Dedifferentiated amniotic fluid mesenchymal stem cell (primary cell): Measurements from ENCODE around the gene STIP1.
"Not testable (repeated sequence)": the region's sequence is repeated elsewhere in the genome, so short reads cannot be mapped to it uniquely, and the experiment has no call there.

ENCODE experiments used
- DNase-seq: peaks from one replicate; pipeline ENCODE4 v3.0.0-alpha.2; 2016; ENCODE audit errors: extremely low spot score

STIP1 gene

DNA sequence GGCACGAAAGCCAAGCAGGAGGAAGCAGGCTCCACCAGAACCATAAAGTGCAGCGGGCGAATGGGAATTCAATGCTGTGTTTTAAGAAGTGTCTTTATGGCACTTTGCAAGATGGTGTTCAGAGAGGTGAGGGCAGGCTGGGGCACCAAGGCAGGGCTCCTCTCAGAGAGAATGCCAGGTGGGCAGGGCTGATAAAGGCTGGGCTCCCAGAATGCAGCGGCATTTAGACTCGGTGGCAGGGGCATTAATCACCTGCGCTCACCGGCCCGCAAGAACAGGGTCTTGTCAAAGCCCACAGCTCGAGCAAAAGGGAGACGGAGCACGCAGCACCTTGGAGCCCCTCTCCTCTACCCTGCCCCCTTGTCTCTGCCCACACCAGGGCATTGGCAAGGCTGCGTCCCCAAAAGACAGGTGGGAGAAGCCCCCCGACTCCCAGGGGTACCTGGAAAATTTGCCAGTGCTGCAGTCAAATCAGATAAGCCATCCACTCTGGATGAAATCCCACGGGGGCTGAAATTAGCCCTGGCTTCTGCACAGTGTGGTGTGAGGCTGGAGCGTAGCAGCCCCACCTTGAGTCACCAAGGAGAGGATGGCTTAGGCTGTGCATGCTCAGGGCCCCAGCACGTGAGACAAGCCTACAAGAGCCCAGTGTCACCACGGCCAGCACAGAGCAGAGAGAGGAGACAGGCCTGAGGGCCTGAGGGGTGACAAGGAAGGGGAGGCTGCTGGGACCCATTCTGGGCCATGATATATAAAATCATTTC is 28.2 kb upstream of the STIP1 start:
- no peak for DNase-seq

DNA sequence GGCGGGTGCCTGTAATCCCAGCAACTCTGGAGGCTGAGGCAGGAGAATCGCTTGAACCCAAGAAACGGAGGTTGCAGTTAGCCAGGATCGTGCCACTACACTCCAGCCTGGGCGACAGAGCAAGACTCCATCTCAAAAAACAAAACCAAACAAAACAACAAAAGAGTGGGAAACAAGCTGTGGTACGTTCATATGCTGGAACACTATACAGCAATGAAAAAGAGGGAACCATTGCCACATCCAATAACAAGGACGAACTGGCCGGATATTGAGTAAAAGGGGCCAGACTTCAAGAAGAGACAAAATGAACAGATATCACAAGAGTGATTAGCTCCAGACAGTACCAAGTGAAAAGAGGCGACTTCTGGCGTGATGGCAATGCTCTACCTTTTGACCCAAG is 24.9 kb upstream of the STIP1 start:
- no peak for DNase-seq

DNA sequence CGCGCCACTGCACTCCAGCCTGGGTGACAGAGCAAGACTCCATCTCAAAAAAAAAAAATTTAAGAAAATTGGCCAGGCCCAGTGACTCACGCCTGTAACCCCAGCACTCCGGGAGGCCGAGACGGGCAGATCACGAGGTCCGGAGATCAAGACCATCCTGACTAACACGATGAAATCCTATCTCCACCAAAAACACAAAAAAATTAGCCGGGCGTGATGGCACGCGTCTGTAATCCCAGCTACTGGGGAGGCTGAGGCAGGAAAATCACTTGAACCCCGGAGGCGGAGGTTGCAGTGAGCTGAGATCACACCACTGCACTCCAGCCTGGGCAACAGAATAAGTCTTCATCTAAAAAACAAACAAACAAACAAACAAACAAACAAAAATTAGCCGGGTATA is 23.2 kb upstream of the STIP1 start:
- DNase-seq = not testable (repeated sequence)

DNA sequence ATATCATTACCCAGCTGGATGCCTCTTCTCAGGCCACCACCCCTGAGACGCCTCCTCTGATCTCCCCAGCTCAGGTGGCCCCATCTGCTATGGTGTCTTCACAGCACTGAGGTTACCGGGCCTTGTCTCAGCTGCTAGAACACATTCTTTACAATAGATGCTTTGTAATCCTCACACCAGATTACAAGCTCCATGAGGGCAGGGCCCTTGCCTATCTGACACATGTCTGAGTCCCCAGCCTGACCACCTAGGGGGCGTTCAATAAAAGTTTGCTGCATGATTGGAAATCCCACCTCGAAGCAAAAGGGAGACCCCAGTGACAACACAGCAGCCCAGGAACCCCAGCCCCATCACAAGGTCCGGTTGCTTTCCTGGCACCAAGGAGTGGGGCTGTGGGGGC is 22.0 kb upstream of the STIP1 start:
- DNase-seq = no peak

DNA sequence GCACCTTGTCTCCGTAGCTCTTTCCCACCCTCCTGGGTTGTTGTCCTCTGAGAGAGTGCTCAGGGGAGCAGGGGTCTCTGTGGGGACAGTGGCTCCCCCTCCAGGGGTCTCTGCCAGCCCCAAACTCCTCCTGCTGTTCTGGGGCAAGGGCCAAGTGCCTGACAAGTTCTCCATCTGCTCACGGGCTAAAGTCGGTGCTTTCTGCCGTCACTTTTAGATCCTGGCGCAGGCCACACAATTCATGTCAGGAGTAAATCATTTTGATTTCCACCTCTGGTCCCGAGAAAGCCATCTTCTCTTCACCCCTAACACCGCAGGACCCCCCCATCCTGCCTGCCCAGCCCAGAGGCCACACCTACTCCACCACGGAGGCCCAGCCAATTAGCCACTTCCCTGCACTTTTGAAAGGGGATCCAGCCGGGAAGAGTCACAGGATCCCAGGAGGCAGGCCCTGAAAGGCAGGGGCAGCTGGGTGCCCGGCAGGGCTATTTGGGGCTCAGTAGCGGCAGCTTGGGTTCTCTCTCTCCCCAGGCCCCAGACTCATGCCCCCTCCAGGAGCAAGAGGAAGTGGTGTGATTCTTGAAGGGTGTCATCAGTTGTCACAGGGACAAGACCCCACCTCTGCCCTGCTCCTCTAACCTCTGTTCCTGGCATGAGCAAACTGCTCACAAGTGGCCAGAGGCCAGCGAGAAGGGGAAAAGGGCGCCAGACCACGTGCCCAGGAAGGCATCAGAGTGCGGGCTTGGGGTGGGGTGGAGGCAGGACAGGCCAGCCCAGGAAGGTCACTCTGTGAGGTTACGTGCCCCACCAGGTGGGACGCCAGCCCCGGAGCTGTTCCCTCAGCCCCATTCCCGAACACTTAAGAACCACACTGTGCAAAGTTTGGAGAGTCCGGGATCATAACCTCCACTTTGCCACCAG is 21.3 kb upstream of the STIP1 start:
- DNase-seq = no peak

DNA sequence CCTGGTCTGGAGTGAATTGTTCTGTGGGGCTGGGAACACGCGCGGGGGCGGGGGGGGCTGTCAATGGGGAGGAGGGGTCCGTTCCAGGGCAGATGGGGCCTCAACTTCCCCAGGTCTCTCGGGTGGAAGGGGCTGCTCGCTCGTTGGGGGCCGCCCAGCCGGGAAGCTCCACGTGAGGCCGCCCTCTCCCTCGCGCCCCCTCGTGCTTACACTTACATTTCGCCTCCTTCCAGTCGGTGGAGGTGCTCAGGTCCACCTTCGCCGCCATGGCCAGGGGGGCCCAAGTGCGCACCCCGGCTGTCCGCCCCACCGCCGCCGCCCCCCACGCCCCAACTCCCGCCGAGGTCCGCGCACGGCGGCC is 20.5 kb upstream of the STIP1 start:
- no peak for DNase-seq

DNA sequence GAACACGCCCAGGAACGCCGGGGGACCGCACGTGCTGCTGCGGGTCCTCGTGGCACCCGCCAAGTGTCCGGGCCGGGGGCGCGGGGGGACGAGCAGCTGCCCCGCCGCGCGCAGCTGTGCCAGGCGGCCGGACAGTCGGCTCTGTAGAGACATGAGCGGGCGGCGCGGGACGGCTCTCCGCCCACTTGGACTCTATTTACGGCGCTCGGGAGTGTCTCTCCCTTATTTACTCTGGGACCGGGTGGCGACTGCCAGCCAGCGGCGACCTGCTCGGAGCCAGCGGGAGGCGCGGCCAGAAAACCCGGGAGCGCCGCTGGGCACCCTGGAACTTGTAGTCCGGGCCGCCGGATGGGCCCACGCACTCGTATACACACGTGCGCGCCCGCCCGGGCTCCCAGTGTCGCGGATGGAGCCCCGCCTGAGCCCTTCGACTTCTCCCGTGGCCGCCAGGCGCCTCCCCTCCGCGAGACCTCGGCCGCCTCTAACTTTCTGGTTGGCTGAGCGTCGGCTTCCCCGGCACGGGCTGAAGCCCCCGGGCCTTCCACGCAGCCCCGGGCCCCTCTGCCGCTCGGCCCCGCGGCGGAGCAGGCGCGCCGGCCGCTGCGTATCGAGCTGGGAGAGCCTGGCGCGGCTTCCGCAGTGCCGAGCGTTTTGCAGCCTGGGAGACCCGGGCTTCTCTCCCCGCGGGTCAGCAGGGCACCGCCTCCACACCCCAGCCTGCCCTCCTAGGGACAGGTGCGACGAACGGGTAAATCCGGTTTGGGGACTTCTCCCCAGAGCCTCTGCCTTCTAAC is 19.9 kb upstream of the STIP1 start, which contains the start of gene MACROD1:
Gene MACROD1, minus strand, starts transcription at position 272 of the 794 bp plus-strand sequence. Its CDS starts 119 bp downstream, at position 153.
- DNase-seq = peak; percentile 75

DNA sequence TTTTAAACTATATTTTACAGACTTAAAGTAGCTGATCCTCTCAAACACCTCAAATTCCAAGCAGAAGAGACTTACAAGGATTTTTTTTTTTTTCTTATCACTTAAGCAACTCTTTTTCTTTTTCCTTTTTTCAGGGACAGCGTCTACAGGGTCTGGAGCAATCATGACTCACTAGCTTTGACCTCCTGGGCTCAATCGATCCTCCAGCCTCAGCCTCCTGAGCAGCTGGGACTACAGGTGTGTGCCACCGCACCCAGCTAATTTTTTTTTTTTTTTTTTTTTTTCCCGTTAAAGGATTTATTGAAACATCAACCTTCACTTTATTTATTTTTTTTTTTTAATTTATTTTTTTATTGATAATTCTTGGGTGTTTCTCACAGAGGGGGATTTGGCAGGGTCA is 15.6 kb upstream of the STIP1 start:
- DNase-seq = no peak

DNA sequence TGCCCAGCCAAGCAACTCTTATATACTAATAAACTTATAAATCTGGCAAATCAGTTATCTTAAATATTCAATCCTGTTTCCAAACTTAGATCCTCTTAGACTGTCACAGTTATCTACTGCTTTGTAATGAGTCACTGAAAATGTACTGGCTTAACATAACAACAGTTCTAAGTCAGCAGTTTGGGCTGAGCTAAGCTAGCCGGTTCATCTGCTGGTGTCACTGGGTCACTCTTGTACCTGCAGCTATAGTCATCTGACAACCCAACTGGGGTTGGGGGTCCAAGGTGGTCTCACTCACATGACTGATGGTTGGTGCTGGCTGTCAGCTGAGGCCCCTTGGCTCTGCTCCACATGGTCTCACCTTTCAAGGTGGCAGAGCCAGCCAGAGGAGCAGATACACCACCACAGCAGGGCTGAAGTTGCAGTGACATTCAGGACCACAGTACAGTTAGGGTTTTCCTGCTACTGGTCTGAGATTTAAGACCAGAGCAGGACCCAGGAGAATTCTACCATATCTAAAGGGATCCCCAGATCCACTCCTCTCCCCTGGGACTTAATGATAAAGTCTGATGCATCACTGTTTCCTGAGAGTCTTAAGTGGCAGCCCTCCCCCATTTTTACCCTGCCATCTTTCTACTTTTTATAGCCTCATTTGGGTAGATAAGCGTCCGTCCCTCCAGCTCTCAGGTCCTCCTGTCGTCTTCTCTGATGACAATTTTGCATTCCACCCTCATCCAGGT is 12.2 kb upstream of the STIP1 start:
- DNase-seq = no peak

DNA sequence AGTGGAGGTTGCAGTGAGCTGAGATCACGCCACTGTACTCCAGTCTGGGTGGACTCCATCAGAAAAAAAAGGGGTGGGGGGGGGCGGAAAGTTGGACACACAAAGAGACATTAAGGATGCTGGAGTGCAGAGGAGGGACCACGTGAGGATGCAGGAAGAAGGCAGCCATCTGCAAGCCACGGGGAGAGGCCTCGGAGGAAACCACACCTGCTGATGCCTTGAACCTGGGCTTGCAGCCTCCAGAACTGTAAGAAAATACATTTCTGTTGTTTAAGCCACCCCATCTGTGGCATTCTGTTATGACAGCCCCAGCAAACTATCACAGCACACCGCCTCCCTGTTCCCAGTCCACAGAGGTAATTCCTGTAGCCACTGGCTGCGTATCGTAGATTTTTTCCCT is 9.2 kb upstream of the STIP1 start:
- no peak for DNase-seq

DNA sequence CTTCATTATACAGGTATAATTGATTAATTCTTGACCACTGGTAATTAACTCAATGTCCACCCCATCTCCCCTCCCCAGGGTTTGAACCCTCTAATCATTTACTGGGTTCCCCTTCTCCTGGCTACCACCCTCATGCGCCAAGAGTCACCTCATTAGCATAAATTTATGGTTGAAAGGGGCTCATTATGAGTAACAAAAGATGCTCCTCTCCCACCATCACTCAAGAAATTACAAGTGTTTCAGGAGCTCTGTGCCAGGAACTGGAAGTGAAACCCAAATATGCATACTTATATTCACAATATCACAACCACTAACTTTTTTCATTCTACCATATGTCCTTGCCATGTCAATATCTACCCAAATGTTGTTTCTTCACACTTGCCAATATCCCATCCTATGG is 7.8 kb upstream of the STIP1 start:
- no peak for DNase-seq

DNA sequence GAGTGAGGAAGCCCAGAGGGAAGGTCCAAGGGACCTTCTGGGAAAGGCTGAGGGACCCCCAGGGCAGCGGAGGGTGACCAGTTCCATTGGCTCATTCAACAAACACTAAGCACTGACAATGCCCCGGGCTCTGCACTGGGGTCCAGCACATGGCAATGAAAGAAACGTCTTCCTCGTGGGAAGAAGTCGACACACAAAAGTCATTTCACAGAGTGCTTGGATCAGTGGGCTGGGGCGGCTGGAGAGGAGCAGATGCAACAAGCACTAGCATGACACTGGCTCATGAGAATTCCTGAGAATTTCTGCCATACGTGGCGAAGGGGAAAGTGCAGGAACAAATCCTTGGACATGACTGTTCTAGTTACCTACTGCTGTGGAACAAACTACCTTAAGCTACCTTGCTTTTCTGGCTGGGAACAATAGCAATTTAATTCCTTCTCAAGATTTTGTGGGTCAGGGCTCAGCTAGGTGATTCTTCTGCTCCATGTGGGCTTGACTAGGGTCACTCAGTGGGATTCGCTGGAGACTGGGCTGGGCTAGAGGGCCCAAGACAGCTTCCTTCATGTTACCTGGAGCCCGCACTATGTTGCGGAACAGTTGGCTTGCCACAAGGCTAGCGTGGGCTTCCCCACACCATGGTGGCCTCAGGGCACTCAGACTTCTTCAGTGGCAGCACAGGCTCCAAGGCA is 6.9 kb upstream of the STIP1 start:
- DNase-seq = no peak

DNA sequence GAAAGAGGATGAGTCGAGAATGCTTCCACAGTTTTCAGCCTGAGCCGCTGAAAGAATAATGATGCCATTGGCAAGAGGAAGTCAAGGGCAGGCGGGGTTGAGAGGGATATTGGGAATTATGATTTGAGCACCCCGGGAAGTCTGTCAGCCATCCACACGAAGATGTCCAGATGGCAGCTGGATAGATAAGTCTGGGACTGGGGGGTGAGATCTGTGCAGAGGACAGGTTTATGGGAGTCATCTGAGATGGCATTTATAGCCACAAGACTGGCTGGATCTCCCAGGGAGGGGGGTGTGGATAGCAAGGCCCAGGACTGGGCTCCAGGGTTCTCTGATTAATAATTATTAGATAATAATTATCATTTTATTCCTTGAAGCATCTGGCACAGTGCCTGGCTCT is 5.1 kb upstream of the STIP1 start:
- no peak for DNase-seq

DNA sequence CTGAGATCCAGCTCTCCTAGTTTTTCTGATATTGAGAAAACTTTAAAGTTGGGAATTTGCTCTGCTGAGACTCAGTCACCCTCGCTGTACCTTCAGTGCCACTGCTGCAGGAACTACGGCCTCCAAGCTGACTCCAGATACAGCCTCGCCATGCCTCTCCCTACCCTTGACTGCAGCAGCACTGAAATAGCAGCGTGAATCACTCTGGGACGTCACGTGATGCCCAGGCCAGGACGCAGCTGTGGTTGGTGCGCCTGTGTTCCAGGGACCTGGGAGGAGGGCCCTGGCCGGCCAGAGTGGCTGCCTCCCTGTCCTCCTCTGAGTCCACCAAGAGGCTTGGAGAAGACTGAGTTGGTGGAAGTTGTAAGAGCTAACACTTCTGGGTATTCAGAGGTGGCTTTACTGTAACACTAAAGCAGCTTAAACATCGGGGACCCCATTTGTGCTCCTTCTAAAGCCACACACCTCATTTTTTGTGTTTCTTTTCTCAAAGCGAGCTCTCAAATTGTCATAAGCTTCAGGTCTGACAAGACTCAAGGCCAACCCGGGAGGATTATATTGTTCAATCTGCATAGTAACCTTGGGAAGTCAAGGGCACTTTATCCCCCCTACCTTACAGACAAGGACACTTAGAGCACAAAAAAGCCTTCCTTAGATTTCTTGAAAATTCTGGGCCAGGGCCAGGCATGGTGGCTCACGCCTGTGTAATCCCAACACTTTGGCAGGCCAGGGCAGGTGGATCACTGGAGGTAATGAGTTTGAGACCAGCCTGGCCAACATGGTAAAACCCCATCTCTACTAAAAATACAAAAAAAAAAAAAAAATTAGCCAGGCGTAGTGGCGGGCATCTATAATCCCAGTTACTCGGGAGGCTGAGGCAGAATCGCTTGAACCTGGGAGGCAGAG is 4.2 kb upstream of the STIP1 start:
- peak; percentile 86 for DNase-seq

DNA sequence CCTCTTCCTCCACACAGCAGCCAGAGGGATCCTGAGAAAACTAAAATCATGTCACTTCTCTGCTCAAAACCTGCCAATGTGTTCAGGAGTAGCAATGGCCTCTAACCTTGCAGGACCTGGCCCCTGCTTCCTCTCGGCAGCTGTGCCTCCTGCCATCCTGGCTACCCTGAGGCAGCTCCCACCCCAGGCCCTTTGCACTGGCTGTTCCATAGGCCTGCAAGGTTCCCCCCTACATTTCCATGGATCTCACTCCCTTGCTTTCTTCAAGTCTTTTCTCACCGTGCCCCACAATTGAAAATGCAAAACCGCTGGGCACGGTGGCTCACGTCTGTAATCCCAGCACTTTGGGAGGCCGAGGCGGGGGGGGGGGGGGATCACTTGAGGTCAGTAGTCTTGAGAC is 2.1 kb upstream of the STIP1 start:
- DNase-seq = no peak

DNA sequence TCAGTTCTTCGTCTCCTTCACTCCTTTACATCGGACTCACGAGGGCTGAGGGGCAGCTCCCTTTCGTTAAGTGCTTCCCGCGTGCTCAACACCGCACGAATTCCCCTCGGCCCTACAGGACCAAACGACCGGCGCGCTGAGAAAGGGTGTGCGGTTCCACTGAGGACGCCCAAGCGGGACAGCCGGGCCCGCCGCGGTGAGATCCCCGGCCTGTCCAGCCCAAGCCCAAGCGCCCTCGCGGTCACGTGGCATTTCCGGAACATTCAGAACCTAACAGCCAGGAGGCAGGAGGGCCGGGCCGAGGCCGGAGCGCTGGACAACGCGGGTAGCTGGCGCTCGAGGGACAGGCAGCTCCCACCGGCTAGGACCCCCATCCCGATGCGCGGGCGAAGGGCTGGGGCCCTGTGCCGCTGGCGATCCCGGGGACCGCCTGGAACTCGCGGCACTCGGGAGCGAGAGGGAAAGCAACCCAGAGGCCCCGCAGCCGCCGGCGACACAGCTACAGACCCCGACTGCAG is 737 bp upstream of the STIP1 start:
- DNase-seq = peak; percentile 88

DNA sequence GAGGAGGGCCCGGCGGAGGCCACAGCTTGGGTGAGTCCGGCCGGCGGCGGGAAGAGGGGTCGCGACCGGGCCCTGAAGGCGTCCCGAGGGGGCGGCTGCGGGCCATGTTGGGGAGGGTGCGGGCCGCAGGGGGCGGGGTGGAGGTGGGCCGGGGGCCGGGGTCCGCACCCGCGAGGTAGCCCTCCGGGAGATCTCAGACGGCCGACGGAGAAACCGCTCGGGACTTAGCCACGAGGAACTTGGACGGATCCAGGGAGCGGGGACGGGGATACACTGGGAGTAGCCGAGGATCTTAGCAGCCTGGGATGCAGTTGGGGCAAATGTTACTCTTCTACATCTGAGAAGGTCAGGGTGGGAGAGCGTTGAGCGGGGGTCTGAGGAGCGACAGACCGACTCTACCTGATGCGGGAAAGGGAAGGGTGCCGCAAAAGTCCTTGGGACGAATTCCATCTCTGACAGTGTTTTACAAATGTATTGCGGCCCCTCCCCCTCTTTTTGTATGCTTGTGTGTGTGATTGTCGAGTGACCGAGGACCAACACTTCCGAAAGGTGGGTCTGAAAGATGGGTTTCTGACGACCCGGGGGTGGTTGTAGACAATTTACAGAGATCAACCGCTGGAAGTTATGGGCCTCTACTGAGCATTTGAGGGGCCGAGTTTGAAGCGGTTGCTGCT is 658 bp downstream of the STIP1 start:
- DNase-seq = no peak

DNA sequence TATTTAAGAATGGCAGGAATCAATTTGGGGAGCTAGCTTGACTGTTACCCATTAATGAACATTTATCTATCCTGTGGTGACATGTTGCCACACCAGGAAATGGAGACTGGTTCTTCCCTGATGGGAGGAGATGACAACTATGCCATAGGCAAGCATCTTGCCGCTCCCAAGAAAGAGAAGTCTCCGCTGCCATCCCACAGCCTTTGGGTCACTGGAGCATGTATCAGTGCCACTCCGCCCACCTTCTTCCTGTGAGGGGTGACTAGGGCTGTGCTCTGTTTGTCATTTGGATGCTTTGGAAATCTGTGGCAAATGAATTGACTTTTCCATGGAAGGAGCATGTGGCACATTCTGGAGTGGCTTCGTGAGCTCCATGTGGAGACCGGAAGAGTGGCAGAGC is 6.5 kb downstream of the STIP1 start:
- DNase-seq = no peak

DNA sequence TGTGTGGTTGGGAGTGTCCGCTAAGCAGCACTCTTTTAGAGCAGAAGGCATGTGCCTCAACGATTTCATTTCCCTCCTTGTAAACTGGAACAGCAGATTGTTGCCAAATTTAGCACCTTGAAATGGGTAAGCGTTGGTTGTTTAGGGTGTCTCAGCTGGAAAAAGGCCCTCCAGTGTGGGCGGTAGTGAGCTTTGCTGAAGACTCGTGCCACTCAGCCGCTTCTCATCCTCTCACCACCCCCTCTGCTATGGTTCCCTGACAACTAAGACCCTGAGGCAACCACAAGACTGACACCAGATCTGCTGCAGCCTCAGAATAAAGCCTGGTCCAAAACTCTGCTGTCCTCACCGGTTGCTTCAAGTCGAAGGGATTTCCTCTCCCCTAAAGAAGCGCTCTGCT is 10.7 kb downstream of the STIP1 start:
- DNase-seq = no peak
